ENCODE measurements around the gene PDE1A. TPM values are rescaled to one million over a fixed set of nuclear protein-coding genes. Genes with fewer than 3 reads are reported as not detected.

Gene PDE1A
- total RNA-seq, 1 experiment from 2014 or later, result not detected

DNA sequence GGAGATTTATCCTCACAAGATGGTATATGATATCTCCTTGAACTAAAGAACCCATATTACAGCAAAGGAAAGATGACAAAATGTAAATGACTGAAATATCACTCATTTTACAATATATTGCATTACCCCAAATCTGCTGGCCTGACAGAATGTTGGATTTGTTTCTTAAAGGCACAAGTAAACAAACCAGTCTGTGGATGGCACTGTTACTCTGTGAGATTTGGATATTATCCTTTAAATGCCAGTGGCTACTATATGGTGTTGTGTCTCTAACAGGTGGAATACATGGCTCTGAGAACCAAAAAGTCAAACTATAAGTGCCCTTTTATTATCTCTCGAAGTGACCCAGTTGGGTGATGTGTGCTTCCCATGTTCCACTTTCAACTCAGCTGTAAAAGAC lies 125.7 kb downstream of the PDE1A start:
- no peaks in the 10 kb centered on the region for H3K9me2 ChIP-seq (replicated peaks; ENCODE audit: low read length)
- ATAC-seq, result peak; percentile 48
- H3K79me2 ChIP-seq (ENCODE audit: low read length), result no peaks in the 10 kb centered on the region
- no peaks in the 10 kb centered on the region for H3F3A ChIP-seq (ENCODE audit: low read length, unreplicated experiment)
- no peaks in the 10 kb centered on the region for H3K9me3 ChIP-seq (ENCODE audit: low read length)
- no peaks in the 10 kb centered on the region for H4K20me1 ChIP-seq (ENCODE audit: low read length)
- POLR2A ChIA-PET (ENCODE audit: unreplicated experiment), result no interaction called here
- CTCF ChIA-PET, result no interaction called here
- no peaks in the 10 kb centered on the region for H3K27me3 ChIP-seq (ENCODE audit: low read length)
- BruUV-seq (replicated peaks), result no TSS peak
- H3K4me1 ChIP-seq (ENCODE audit: insufficient read depth, low read length), result peaks cover 11% of the 10 kb centered on the region
- no peak overlapping the region for H3K27ac ChIP-seq (ENCODE audit: low read length)
- H3K4me3 ChIP-seq (ENCODE audit: low read length), result no peak overlapping the region
- TF ChIP-seq CTCF (conservative IDR thresholded peaks at IDR 0.05; ENCODE audit: low read depth, low read length) (no peak), EZH2 (IDR thresholded peaks at IDR 0.05; ENCODE audit: low read length, unreplicated experiment) (no peak), EZH2phosphoT487 (IDR thresholded peaks at IDR 0.05; ENCODE audit: borderline replicate concordance, low read length) (no peak)
- DNase-seq, result peak; percentile 33
- H3K9ac ChIP-seq (ENCODE audit: low read length), result no peak overlapping the region
- H2AFZ ChIP-seq (ENCODE audit: low read length), result no peak overlapping the region
- intact Hi-C loops (cut with micrococcal nuclease), result loop anchor here (1.0 kb wide), 1 partner anchor 348 kb away; no protein-coding TSS in a partner anchor
- H3K4me2 ChIP-seq (ENCODE audit: low read length), result no peak overlapping the region
- H3K36me3 ChIP-seq (ENCODE audit: low read depth, low read length), result no peaks in the 10 kb centered on the region

DNA sequence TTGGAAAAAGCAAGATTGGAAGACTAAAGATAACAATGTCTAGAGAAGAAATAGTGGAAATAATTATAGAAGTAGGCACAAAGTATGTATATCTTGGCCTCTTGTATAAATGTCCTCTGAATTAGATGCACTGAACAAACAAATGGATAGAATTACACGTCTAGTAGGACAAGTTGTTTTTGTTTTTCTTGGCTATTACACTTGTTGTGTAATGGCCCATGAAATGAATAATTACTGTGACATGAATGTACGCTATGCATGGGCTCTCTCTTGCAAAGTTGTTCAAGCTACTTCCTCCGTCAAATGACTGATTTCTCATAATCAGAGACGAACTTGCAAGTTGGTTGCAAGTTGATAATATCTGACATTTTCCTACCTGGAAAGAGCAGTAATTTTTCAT lies 126.2 kb downstream of the PDE1A start:
- H3K79me2 ChIP-seq (ENCODE audit: low read length), result no peaks in the 10 kb centered on the region
- TF ChIP-seq EZH2 (IDR thresholded peaks at IDR 0.05; ENCODE audit: low read length, unreplicated experiment) (no peak), EZH2phosphoT487 (IDR thresholded peaks at IDR 0.05; ENCODE audit: borderline replicate concordance, low read length) (no peak), CTCF (conservative IDR thresholded peaks at IDR 0.05; ENCODE audit: low read depth, low read length) (no peak)
- no peaks in the 10 kb centered on the region for H4K20me1 ChIP-seq (ENCODE audit: low read length)
- no peaks in the 10 kb centered on the region for H3K36me3 ChIP-seq (ENCODE audit: low read depth, low read length)
- intact Hi-C loops (cut with micrococcal nuclease), result loop anchor here (1.0 kb wide), 1 partner anchor 349 kb away; no protein-coding TSS in a partner anchor
- H3K27ac ChIP-seq (ENCODE audit: low read length), result no peak overlapping the region
- H3K27me3 ChIP-seq (ENCODE audit: low read length), result no peaks in the 10 kb centered on the region
- DNase-seq (peak; percentile 62), ATAC-seq (peak; percentile 69)
- no peaks in the 10 kb centered on the region for H3K9me2 ChIP-seq (replicated peaks; ENCODE audit: low read length)
- no TSS peak for BruUV-seq (replicated peaks)
- H2AFZ ChIP-seq (ENCODE audit: low read length), result no peak overlapping the region
- no peak overlapping the region for H3K4me3 ChIP-seq (ENCODE audit: low read length)
- no peaks in the 10 kb centered on the region for H3F3A ChIP-seq (ENCODE audit: low read length, unreplicated experiment)
- CTCF ChIA-PET, result no interaction called here
- POLR2A ChIA-PET (ENCODE audit: unreplicated experiment), result interaction anchor here (0.5 kb wide), 1 partner anchor 11 kb away, joined by 4 read pairs; no protein-coding TSS in a partner anchor
- peaks cover 11% of the 10 kb centered on the region for H3K4me1 ChIP-seq (ENCODE audit: insufficient read depth, low read length)
- H3K9me3 ChIP-seq (ENCODE audit: low read length), result no peaks in the 10 kb centered on the region
- H3K4me2 ChIP-seq (ENCODE audit: low read length), result no peak overlapping the region
- H3K9ac ChIP-seq (ENCODE audit: low read length), result no peak overlapping the region

- no TSS peak for BruUV-seq (replicated peaks)
- no peak overlapping the region for H3K4me3 ChIP-seq (ENCODE audit: low read length)
- intact Hi-C loops (cut with micrococcal nuclease), result no loop called here
- POLR2A ChIA-PET (ENCODE audit: unreplicated experiment), result no interaction called here
- no peak overlapping the region for H2AFZ ChIP-seq (ENCODE audit: low read length)
- CTCF ChIA-PET, result no interaction called here
- no peak overlapping the region for H3K4me2 ChIP-seq (ENCODE audit: low read length)
- ATAC-seq, result no peak
- no peaks in the 10 kb centered on the region for H3K9me2 ChIP-seq (replicated peaks; ENCODE audit: low read length)
- H3K27me3 ChIP-seq (ENCODE audit: low read length), result no peaks in the 10 kb centered on the region
- H3K9ac ChIP-seq (ENCODE audit: low read length), result no peak overlapping the region
- H4K20me1 ChIP-seq (ENCODE audit: low read length), result no peaks in the 10 kb centered on the region
- no peaks in the 10 kb centered on the region for H3F3A ChIP-seq (ENCODE audit: low read length, unreplicated experiment)
- H3K27ac ChIP-seq (ENCODE audit: low read length), result no peak overlapping the region
- no peaks in the 10 kb centered on the region for H3K36me3 ChIP-seq (ENCODE audit: low read depth, low read length)
- no peaks in the 10 kb centered on the region for H3K9me3 ChIP-seq (ENCODE audit: low read length)
- peaks cover 11% of the 10 kb centered on the region for H3K4me1 ChIP-seq (ENCODE audit: insufficient read depth, low read length)
- DNase-seq, result no peak
- TF ChIP-seq CTCF (conservative IDR thresholded peaks at IDR 0.05; ENCODE audit: low read depth, low read length), result no peak
- TF ChIP-seq EZH2phosphoT487 (IDR thresholded peaks at IDR 0.05; ENCODE audit: borderline replicate concordance, low read length), result no peak
- TF ChIP-seq EZH2 (IDR thresholded peaks at IDR 0.05; ENCODE audit: low read length, unreplicated experiment), result no peak
- H3K79me2 ChIP-seq (ENCODE audit: low read length), result no peaks in the 10 kb centered on the region
Measured at GRCh38 chr2:182299632-182300031, 127.2 kb downstream of the PDE1A start.

Measured in PC-3 (cell line).